Fibroblast of lung (primary cell): ENCODE measurements around the gene DCAF17. TPM values are rescaled to one million over a fixed set of nuclear protein-coding genes. Genes with fewer than 3 reads are reported as not detected.
A peak's percentile ranks its signal among the peaks of the same experiment; 100 is the strongest.

ENCODE experiments used
- DNase-seq, 2 donors: peaks; one replicate each; pipeline versions ENCODE4 v3.0.0 to v3.0.0-alpha.2; 2010; ENCODE audit warnings: low read depth in 2 of 2
- H2AFZ ChIP-seq: 2 replicates; pipeline ENCODE4 v1.5.1; 2012; ENCODE audit warnings: low read length, control low read depth, inconsistent platforms
- H3K27ac ChIP-seq: 2 replicates; pipeline ENCODE4 v1.5.1; 2011; ENCODE audit warnings: low read length, control low read depth; ENCODE audit not compliant: insufficient read depth
- H3K27me3 ChIP-seq: 2 replicates; pipeline ENCODE4 v1.5.1; 2011; ENCODE audit warnings: mild to moderate bottlenecking, low read length; ENCODE audit not compliant: control insufficient read depth, insufficient read depth
- H3K36me3 ChIP-seq: 2 replicates; pipeline ENCODE4 v1.5.1; 2011; ENCODE audit warnings: low read length; ENCODE audit not compliant: control insufficient read depth, insufficient read depth
- H3K4me1 ChIP-seq: 2 replicates; pipeline ENCODE4 v1.5.1; 2011; ENCODE audit warnings: low read length; ENCODE audit not compliant: control insufficient read depth, insufficient read depth; ENCODE audit errors: extremely low read depth
- H3K4me2 ChIP-seq: 2 replicates; pipeline ENCODE4 v1.5.1; 2011; ENCODE audit warnings: low read length, control low read depth; ENCODE audit not compliant: insufficient read depth; ENCODE audit errors: extremely low read depth
- H3K4me3 ChIP-seq, 4 experiments: fragments of 200-600 bp in 1 of 4; sonication (generic) in 1 of 4; replicated peaks in 1 of 4; 2 replicates each; pipeline ENCODE4 v1.5.1; 2011 to 2016; ENCODE audit warnings: low read length in 4 of 4, low read depth in 3 of 4, mild to moderate bottlenecking in 3 of 4, control low read depth in 2 of 4, inconsistent platforms in 1 of 4, mixed read lengths in 1 of 4; ENCODE audit not compliant: insufficient read depth in 1 of 4; ENCODE audit errors: control extremely low read depth in 1 of 4
- H3K79me2 ChIP-seq: 2 replicates; pipeline ENCODE4 v1.5.1; 2012; ENCODE audit warnings: mild to moderate bottlenecking, low read length, inconsistent platforms; ENCODE audit not compliant: control insufficient read depth, insufficient read depth
- H3K9ac ChIP-seq: 2 replicates; pipeline ENCODE4 v1.5.1; 2011; ENCODE audit warnings: mild to moderate bottlenecking, low read length, control low read depth; ENCODE audit not compliant: insufficient read depth
- H3K9me3 ChIP-seq: 2 replicates; pipeline ENCODE4 v1.5.1; 2012; ENCODE audit warnings: low read depth, low read length; ENCODE audit not compliant: control insufficient read depth, insufficient read depth
- H4K20me1 ChIP-seq: 2 replicates; pipeline ENCODE4 v1.5.1; 2011; ENCODE audit warnings: low read length; ENCODE audit not compliant: control insufficient read depth, insufficient read depth; ENCODE audit errors: extremely low read depth
- EZH2 ChIP-seq: IDR thresholded peaks from 2 replicates; pipeline ENCODE4 v1.5.1; 2012; ENCODE audit warnings: low read length, control low read depth, mild to moderate bottlenecking; ENCODE audit errors: missing control alignments
- polyA plus RNA-seq, 2 donors: library from polyadenylated mRNA; depleted of rRNA in 1 of 2; stranded (reverse) in 1 of 2; unstranded in 1 of 2; fragments of >200 nt; gene quantifications; 2 replicates each; pipeline ENCODE4 v1.2.1, GENCODE V29; 2011 to 2012; ENCODE audit warnings: missing spikeins in 1 of 2
- total RNA-seq: library from RNA; depleted of rRNA; stranded (reverse); fragments of >200 nt; gene quantifications from 2 replicates; pipeline ENCODE4 v1.2.1, GENCODE V29; 2014
- TF ChIP-seq, protein P1 (sequence below), 2 donors: IDR thresholded peaks in 1 of 2; conservative IDR thresholded peaks in 1 of 2; 1 replicate in 1 of 2; 2 replicates in 1 of 2; pipeline ENCODE4 v1.5.1; 2011 to 2012; ENCODE audit warnings: low read length in 2 of 2, control low read depth in 1 of 2, inconsistent platforms in 1 of 2, low read depth in 1 of 2, mild to moderate bottlenecking in 1 of 2

DCAF17 gene
- total and polyA plus RNA-seq, 2 donors (not counting 1 experiment from before 2014, with no cell fraction given): 10.2 to 30.6 TPM

DNA sequence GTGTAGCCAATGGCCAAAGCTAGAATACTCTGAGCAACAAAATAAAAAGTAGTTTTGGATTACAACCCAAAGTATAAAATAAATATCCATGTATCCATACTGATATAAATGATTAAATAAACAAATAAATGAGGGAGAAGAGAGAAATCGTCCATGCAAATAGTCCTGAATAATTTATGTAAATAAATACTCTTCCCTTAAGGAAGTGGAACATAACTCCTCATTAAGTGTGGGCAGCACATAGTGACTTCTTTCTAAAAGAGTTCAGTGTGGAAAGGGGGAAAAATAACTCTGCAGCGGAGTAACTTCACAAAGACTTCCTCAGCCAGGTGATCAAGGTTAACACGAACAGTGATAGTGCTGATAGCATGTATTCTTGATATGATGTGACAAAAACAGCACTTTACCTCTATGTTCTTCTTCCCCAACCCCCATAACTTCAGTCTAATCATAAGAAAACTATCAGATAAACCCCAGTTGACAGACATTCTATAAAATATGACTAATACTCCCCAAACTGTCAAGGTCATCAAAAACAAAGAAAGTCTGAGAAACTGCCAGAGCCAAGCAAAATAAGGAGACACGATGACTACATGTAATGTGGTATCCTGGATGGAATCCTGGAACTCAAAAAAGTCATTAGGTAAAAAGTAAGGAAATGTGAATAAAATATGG is 31.0 kb upstream of the DCAF17 start:
- Histone ChIP-seq H3K4me3 (no peak overlapping the region), H3K27ac (no peak overlapping the region), H3K4me2 (no peak overlapping the region), H3K27me3 (no peaks in the 10 kb centered on the region), H3K9ac (no peak overlapping the region), H2AFZ (no peak overlapping the region), H4K20me1 (no peaks in the 10 kb centered on the region), H3K79me2 (no peaks in the 10 kb centered on the region), H3K4me1 (peaks cover 2% of the 10 kb centered on the region), H3K36me3 (no peaks in the 10 kb centered on the region), H3K9me3 (no peaks in the 10 kb centered on the region)
- peak in 1 of 2 donors; percentile 71 for DNase-seq
- TF ChIP-seq, protein P1, sequence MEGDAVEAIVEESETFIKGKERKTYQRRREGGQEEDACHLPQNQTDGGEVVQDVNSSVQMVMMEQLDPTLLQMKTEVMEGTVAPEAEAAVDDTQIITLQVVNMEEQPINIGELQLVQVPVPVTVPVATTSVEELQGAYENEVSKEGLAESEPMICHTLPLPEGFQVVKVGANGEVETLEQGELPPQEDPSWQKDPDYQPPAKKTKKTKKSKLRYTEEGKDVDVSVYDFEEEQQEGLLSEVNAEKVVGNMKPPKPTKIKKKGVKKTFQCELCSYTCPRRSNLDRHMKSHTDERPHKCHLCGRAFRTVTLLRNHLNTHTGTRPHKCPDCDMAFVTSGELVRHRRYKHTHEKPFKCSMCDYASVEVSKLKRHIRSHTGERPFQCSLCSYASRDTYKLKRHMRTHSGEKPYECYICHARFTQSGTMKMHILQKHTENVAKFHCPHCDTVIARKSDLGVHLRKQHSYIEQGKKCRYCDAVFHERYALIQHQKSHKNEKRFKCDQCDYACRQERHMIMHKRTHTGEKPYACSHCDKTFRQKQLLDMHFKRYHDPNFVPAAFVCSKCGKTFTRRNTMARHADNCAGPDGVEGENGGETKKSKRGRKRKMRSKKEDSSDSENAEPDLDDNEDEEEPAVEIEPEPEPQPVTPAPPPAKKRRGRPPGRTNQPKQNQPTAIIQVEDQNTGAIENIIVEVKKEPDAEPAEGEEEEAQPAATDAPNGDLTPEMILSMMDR (conservative IDR thresholded peaks at IDR 0.05 in 1 of 2, IDR thresholded peaks at IDR 0.05 in 1 of 2; ENCODE audit: low read depth in 1 of 2, low read length in 2 of 2): no peak
- no peak for TF ChIP-seq EZH2

DNA sequence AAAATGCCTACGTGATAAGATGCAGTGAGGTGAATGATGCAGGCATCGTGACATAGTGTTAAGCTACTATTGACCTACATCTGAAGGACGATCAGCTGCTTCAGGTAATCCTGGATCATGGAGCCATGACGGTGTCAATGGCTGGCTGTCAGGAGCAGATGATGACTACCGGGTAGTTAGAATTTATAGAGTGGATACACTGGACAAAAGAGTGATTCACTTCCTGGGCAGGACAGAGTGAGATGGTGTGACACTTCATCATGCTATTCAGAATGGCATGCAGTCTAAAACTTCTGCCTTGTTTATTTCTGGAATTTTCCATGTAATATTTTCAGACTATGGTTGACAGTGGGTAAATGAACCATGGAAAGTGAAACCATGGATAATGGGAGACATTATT is 29.8 kb upstream of the DCAF17 start:
- no peak overlapping the region for H3K4me3 ChIP-seq
- peaks cover 2% of the 10 kb centered on the region for H3K4me1 ChIP-seq
- H3K36me3 ChIP-seq: no peaks in the 10 kb centered on the region
- no peaks in the 10 kb centered on the region for H3K9me3 ChIP-seq
- no peaks in the 10 kb centered on the region for H3K27me3 ChIP-seq
- no peak overlapping the region for H3K27ac ChIP-seq
- no peak overlapping the region for H3K4me2 ChIP-seq
- TF ChIP-seq, protein P1 (conservative IDR thresholded peaks at IDR 0.05 in 1 of 2, IDR thresholded peaks at IDR 0.05 in 1 of 2; ENCODE audit: low read depth in 1 of 2, low read length in 2 of 2): no peak
- no peak for TF ChIP-seq EZH2
- H2AFZ ChIP-seq: peak overlapping the region; percentile 9
- no peaks in the 10 kb centered on the region for H4K20me1 ChIP-seq
- H3K79me2 ChIP-seq: no peaks in the 10 kb centered on the region
- H3K9ac ChIP-seq: no peak overlapping the region
- DNase-seq: peak in 1 of 2 donors; percentile 87

DNA sequence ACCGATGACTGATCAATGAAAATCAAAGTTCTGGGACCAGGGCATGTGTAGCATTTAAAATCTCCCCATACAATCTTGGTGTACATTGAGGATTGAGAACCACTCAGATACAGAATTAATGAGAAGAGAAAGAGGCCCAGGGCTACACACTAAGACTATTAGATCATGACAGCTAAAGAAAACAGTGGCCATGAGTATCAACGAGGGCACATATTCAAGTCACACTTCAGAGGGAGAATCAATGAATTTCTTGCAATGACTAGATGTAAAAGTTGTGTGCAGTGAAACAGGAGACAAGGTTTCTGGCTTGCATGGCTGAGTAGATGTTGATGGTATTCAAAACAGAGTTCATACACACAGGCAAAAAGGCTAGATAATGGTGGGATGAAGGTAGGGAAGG is 29.3 kb upstream of the DCAF17 start:
- TF ChIP-seq EZH2: no peak
- TF ChIP-seq, protein P1 (conservative IDR thresholded peaks at IDR 0.05 in 1 of 2, IDR thresholded peaks at IDR 0.05 in 1 of 2; ENCODE audit: low read depth in 1 of 2, low read length in 2 of 2): no peak
- no peak overlapping the region for H3K9ac ChIP-seq
- no peak overlapping the region for H2AFZ ChIP-seq
- no peaks in the 10 kb centered on the region for H3K79me2 ChIP-seq
- no peak for DNase-seq
- no peak overlapping the region for H3K27ac ChIP-seq
- no peaks in the 10 kb centered on the region for H3K27me3 ChIP-seq
- no peaks in the 10 kb centered on the region for H3K36me3 ChIP-seq
- no peaks in the 10 kb centered on the region for H4K20me1 ChIP-seq
- no peaks in the 10 kb centered on the region for H3K9me3 ChIP-seq
- H3K4me1 ChIP-seq: peaks cover 2% of the 10 kb centered on the region
- no peak overlapping the region for H3K4me3 ChIP-seq
- H3K4me2 ChIP-seq: no peak overlapping the region
